CD1c-positive myeloid dendritic cell (primary cell): ENCODE results near the gene RAB6C.
A peak's percentile ranks its signal among the peaks of the same experiment; 100 is the strongest.
"Not testable (repeated sequence)": the region's sequence is repeated elsewhere in the genome, so short reads cannot be mapped to it uniquely, and the experiment has no call there.

Experiments used
- DNase-seq: peaks from one replicate; pipeline ENCODE4 v3.0.0-alpha.2; 2016; ENCODE audit errors: extremely low spot score

RAB6C gene

GRCh38 chr2:129979629-129980155 lies at the start of gene RAB6C:
RAB6C (plus strand) TSS chr2:129979666; CDS start chr2:129980116, 450 bp downstream.
- not testable (repeated sequence) for DNase-seq

DNA sequence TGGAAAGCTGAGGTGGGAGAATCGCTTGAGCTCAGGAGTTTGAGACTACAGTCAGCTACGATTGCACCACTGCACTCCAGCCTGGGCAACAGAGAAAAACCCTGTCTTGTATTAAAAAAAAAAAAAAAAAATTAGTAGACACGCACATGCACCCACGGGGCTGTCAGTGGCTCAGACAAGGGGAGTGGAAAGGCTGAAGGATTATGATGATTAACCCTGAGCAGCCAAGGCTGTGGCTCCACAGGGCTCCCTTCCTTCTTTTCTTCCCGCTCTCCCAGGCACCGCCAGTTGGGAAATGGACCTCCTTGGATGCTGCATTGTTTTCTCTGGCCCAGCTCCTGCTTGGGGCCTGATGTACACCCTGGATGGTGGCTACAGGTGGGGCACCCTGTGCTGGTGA lies 49.0 kb upstream of the RAB6C start:
- no peak for DNase-seq

DNA sequence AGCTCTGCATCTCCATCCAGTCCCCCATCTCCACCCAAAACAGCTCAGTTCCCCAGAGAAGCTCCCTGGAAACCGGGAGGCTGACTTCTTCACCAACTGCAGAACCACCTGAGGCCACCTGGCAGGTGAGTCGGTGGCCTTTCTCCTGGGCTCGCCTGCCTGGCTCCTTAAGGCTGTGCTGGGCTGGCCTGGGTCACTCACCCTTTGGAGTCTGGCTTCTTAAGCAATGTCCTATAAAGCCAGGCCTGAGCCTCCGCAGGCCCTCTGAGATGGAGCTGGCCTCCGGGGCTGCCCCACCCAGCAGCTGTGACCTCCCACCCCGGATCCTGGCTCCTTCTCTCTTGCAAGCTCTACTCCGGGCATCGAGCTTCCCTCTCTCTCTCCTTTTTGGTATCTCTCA lies 46.1 kb upstream of the RAB6C start:
- not testable (repeated sequence) for DNase-seq

DNA sequence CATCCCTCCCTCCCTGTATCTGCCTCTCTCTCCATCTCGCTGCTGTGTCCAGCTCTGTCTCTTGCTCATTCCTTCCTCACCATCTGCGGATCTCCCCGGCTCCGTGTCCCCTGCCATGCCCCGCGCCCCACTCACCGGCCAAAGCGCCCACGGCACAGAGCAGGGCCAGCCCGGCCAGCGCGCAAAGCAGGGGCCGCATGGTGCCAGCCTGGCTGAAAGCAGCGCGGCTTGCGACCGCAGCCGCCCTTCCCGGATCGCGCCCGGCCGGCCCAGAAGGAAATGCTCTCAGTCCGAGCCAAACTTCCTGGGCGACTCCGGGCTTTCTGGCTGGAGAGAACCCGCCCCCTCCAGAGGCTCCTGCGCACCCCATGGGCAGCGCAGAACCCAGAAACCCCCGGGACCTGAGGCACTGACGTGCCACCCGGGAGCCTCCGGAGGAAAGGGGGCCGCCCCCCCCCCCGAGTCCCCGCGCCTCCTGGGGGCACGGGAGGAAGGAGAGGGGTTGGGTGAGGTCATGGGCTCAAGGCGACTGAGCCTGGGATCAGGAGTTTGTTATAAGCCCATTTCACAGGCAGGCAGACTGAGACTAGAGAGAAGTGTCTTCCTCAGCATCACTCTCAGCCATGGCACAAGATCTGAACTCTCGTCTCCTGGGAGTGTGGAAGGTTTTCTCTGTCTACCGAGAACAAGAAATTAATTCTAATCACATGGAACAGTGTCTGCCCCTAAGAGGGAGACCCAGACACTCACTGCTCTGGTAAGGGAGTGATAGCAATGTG lies 45.2 kb upstream of the RAB6C start:
- DNase-seq: no peak

DNA sequence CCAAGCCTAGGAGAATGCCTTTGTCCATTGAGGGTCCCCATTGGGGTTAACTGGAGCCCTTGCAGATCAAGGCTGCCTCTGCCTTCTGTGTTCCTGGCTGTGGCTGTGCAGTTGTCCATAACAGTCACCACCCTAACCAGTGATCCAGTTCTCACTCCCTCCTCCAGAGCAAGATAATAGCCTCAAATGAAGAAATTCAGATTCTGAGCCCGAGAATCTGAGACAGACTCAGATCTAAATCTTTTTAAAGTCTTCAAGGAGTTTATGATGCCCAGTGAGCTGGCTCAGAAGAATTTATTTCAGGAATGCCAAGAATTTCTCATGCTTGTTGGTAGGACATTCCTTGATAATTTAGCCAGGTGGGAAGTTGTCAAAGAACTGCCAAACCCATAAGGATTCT lies 44.3 kb upstream of the RAB6C start:
- DNase-seq: no peak

GRCh38 chr2:129936334-129936934 lies 43.0 kb upstream of the RAB6C start:
- DNase-seq: peak; percentile 50

DNA sequence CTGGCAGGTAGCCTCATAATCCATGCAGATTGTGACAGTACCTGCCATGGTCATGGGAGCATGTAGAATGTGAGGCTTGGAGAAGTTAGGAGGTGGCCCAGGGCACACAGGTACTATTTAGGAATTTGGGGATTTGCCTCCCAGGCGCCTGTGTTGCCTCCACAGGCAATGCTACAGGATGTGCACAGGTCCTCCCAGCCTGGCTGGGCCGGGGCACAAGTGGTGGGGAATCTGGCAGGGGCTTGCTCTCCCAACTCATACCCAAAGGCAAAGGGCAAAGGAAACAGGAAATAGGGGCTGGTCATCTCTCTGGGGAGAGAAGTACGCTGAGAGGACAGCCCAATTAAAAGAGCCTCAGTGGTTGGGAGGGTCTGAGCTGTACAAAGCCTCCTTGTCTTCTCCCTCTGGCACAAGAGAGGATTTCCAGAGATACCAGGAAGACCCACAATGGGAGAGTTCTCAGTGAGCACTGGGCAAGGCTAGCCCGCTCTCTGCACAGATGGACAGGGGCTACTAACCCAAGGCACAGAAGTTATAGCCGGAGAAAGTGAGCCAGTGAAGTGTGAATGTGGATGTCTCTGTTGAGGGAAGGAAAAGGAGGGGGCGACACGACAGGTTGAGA lies 40.5 kb upstream of the RAB6C start:
- DNase-seq: not testable (repeated sequence)

- DNase-seq: not testable (repeated sequence)
Observed at GRCh38 chr2:129943456-129943855, 36.0 kb upstream of the RAB6C start.

GRCh38 chr2:129945557-129945956 lies 33.9 kb upstream of the RAB6C start:
- no peak for DNase-seq

- DNase-seq: not testable (repeated sequence)
Observed at GRCh38 chr2:129947712-129948111, 31.8 kb upstream of the RAB6C start.

DNA sequence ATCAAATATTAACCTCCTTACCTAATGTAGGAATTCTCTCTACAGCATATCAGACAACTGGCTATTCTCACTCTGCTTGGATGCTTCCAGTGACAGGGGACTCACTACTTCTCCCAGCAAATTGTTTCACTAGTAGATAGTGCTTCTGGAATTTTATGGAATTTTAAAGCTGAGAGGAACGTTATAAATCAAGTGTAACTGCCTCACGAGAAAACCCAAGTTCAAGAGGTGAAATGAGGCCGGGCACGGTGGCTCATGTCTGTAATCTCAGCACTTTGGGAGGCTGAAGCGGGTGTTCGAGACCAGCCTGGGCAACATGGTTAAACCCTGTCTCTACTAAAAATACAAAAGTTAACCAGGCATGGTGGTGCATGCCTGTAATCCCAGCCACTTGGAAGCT lies 23.3 kb upstream of the RAB6C start:
- not testable (repeated sequence) for DNase-seq

- DNase-seq: no peak
Observed at GRCh38 chr2:129957891-129958290, 21.6 kb upstream of the RAB6C start.

DNA sequence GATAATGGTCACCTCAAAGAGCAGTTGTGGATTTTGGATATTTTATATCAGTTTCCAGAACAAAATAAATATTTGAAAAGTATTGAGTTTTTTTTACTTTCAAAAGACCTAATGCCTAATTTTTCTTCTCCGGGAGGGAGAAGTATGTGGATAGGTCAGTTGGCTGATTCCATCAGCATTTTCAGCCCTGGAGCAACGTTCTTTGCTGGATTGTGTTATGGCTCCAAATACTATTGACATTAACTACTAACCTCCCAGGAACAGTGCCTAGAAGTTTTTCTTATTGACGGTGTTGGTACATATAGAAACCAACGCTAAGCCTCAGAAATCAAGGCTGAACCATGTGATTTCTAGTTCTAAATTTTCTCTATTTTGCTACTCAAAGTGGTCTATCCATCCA lies 20.7 kb upstream of the RAB6C start:
- DNase-seq: not testable (repeated sequence)

GRCh38 chr2:129968605-129969004 lies 10.9 kb upstream of the RAB6C start:
- DNase-seq: not testable (repeated sequence)

DNA sequence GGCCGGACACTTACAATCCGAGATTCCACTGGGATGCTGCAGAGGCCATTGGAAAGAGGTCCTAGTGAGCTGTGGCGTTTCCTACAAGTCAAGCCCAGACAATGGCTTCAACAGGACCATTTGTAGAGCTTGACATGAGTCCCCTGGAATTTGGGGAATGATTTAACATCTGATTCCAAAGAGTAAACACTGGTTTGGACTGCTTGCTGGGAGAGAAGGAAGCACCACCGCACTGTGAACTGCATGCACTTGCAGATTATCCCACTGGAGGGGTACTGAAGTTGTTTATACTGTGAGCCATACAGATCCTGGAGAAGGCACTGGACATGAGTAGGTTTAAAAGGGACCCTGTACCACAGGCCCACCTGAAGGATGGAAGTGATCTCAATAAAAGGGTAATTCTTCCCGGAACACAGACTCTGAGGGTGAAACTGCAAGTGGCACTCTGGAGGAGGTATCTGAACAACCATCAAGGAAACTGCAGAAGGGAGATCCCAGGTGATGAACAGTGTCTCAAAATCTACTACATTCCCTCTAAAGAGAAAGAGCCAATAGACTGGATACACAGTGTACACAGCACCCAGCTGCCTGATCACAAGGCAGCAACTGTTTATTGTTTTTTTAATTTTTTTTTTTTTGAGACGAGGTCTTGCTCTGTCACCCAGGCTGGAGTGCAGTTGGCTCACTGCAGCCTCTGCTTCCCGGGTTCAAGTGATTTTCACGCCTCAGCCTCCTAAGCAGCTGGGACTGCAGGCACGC lies 4.3 kb upstream of the RAB6C start:
- DNase-seq: no peak

DNA sequence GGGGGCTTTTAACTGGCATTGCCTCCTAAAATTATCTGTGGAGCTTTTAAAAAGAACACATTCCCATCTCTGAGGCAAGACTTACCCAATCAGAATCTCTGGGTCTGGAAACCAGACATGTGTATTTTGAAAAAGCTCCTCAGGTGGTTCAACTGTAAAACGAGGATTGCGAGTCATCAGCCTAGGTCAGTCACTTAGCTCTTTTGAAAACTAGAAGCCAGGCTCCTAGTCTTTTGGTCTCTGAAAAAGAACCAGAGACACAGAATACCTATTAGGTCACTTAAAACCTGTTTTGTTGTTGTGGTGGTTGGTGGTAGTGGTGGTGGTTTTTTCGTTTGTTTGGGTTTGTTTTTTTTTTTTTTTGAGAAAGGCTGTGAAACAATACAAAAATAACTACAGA lies 2.5 kb upstream of the RAB6C start:
- not testable (repeated sequence) for DNase-seq

DNA sequence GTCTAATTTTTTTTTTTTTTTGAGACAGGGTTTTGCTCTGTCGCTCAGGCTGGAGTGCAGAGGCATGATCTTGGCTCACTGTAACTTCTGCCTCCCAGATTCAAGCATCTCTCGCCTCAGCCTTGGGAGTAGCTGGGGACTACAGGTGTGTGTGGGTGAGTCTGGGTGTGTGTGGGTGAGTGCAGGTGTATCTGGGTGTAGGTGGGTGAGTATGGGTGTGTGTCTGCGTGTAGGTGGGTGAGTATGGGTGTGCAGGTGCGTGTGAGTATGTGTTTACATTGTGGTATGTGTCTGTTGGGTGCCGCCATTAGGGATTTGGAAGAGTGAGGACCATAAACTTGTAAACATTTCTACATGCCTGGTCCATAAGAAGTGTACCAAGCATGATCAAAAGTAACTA lies 1.5 kb upstream of the RAB6C start:
- DNase-seq: no peak

- DNase-seq: peak; percentile 5
Observed at GRCh38 chr2:129980246-129980645, 780 bp downstream of the RAB6C start.

GRCh38 chr2:129981689-129982088 lies 2.2 kb downstream of the RAB6C start:
- not testable (repeated sequence) for DNase-seq

- DNase-seq: no peak
Observed at GRCh38 chr2:129984426-129984825, 5.0 kb downstream of the RAB6C start.

- not testable (repeated sequence) for DNase-seq
Observed at GRCh38 chr2:129992415-129993006, 13.0 kb downstream of the RAB6C start.
